B cell (primary cell): Measurements from ENCODE around the gene PRPF19. TPM values are rescaled to one million over a fixed set of nuclear protein-coding genes. Genes with fewer than 3 reads are reported as not detected.
A peak's percentile ranks its signal among the peaks of the same experiment; 100 is the strongest.

ENCODE experiments used
- ATAC-seq: fragments of 200-7000 bp; cut with Tn5 transposase; one replicate; pipeline ENCODE4 v1.10.0; 2021; ENCODE audit warnings: low read depth, mild to moderate bottlenecking, moderate number of reproducible peaks, moderate library complexity
- CTCF ChIA-PET: fragments of 350-600 bp; sonication (Branson Sonifier 250); formaldehyde crosslinking; loops from one replicate; lab custom pipeline; 2021; ENCODE audit warnings: antibody characterized with exemption, inconsistent platforms; lab: Charles Lee
- POLR2A ChIA-PET: fragments of 350-600 bp; sonication (Branson Sonifier 250); formaldehyde crosslinking; loops from one replicate; lab custom pipeline; 2021; ENCODE audit warnings: antibody characterized with exemption; lab: Charles Lee
- DNase-seq: peaks from one replicate; pipeline ENCODE4 v3.0.0; 2013
- H2AFZ ChIP-seq: 2 replicates; pipeline ENCODE4 v1.6.1; 2012; ENCODE audit warnings: mild to moderate bottlenecking, low read depth, low read length; ENCODE audit not compliant: insufficient read depth, poor library complexity, severe bottlenecking
- H3K27ac ChIP-seq, 2 donors: 1 replicate in 1 of 2; 2 replicates in 1 of 2; pipeline ENCODE4 v1.5.1; 2012 to 2013; ENCODE audit warnings: low read length in 2 of 2, mild to moderate bottlenecking in 2 of 2, moderate library complexity in 1 of 2
- H3K27me3 ChIP-seq, 4 experiments: fragments of 200-600 bp in 1 of 4; sonication (generic) in 1 of 4; replicated peaks in 1 of 4; 1 replicate in 2 of 4; 2 replicates in 2 of 4; pipeline versions ENCODE4 v1.6.1 to v1.7.0; 2013 to 2016; ENCODE audit warnings: low read length in 3 of 4, mild to moderate bottlenecking in 2 of 4, mixed read lengths in 1 of 4, moderate library complexity in 1 of 4; ENCODE audit not compliant: insufficient read depth in 4 of 4, control insufficient read depth in 3 of 4; ENCODE audit errors: control extremely low read depth in 1 of 4
- H3K36me3 ChIP-seq, 2 experiments: replicated peaks in 1 of 2; 1 replicate in 1 of 2; 2 replicates in 1 of 2; pipeline versions ENCODE4 v1.6.1 to v1.7.1; 2013; ENCODE audit warnings: low read length in 1 of 2; ENCODE audit not compliant: insufficient read depth in 2 of 2, control insufficient read depth in 1 of 2; ENCODE audit errors: control extremely low read depth in 1 of 2, extremely low read depth in 1 of 2
- H3K4me1 ChIP-seq, 2 donors: fragments of 200-600 bp in 1 of 2; sonication (generic) in 1 of 2; 1 replicate in 1 of 2; 2 replicates in 1 of 2; pipeline versions ENCODE4 v1.5.1 to v1.6.1; 2013 to 2017; ENCODE audit warnings: low read length in 2 of 2; ENCODE audit not compliant: control insufficient read depth in 2 of 2, insufficient read depth in 2 of 2
- H3K4me2 ChIP-seq: replicated peaks from 2 replicates; pipeline ENCODE3; 2012; ENCODE audit warnings: mild to moderate bottlenecking, low read depth, low read length; ENCODE audit not compliant: poor library complexity, severe bottlenecking
- H3K4me3 ChIP-seq, 5 experiments: fragments of 200-600 bp in 1 of 5; sonication (generic) in 1 of 5; 1 replicate in 3 of 5; 2 replicates in 2 of 5; pipeline versions ENCODE4 v1.5.1 to v1.7.0; 2011 to 2016; ENCODE audit warnings: low read length in 4 of 5, mild to moderate bottlenecking in 4 of 5, low read depth in 2 of 5, control low read depth in 1 of 5, moderate library complexity in 1 of 5; ENCODE audit not compliant: insufficient read depth in 1 of 5; ENCODE audit errors: control extremely low read depth in 1 of 5, extremely low read depth in 1 of 5
- H3K79me2 ChIP-seq: fragments of 200-600 bp; sonication (generic); one replicate; pipeline ENCODE4 v1.6.0; 2016; ENCODE audit warnings: low read length; ENCODE audit not compliant: control insufficient read depth, insufficient read depth
- H3K9ac ChIP-seq: fragments of 200-600 bp; sonication (generic); 2 replicates; pipeline ENCODE4 v1.6.1; 2017; ENCODE audit warnings: mild to moderate bottlenecking, low read length, moderate library complexity
- H3K9me3 ChIP-seq, 3 donors: one replicate each; pipeline versions ENCODE4 v1.6.1 to v1.7.1; 2013; ENCODE audit warnings: low read length in 2 of 3; ENCODE audit not compliant: control insufficient read depth in 2 of 3, insufficient read depth in 1 of 3; ENCODE audit errors: control extremely low read depth in 1 of 3
- H4K20me1 ChIP-seq: 2 replicates; pipeline ENCODE4 v1.6.0; 2012; ENCODE audit warnings: mild to moderate bottlenecking, low read length; ENCODE audit not compliant: insufficient read depth, control insufficient read depth, poor library complexity, severe bottlenecking
- H3K27ac Mint-ChIP-seq: one replicate; pipeline ENCODE4 v1.8.0; 2021; ENCODE audit warnings: mixed read lengths
- H3K27me3 Mint-ChIP-seq: one replicate; pipeline ENCODE4 v1.8.0; 2021; ENCODE audit warnings: mixed read lengths
- H3K4me1 Mint-ChIP-seq: one replicate; pipeline ENCODE4 v1.8.0; 2021; ENCODE audit warnings: mixed read lengths
- H3K4me3 Mint-ChIP-seq: one replicate; pipeline ENCODE4 v1.8.0; 2021; ENCODE audit warnings: mixed read lengths
- H3K9me3 Mint-ChIP-seq: one replicate; pipeline ENCODE4 v1.8.0; 2022; ENCODE audit warnings: mixed read lengths; ENCODE audit not compliant: insufficient read depth
- EZH2 ChIP-seq: IDR thresholded peaks from 2 replicates; pipeline ENCODE4 v1.6.1; 2012; ENCODE audit warnings: borderline replicate concordance, low read depth, mild to moderate bottlenecking, moderate library complexity, low read length; ENCODE audit not compliant: insufficient read depth, poor library complexity, severe bottlenecking
- WGBS: methylation state at CpG from one replicate; pipeline ENCODE4 v1.1.5; 2013; ENCODE audit warnings: missing lambda C conversion rate; ENCODE audit not compliant: insufficient coverage; 5-methylcytosine and 5-hydroxymethylcytosine counted together
- intact Hi-C: fragments of 100-400 bp; cut with micrococcal nuclease; formaldehyde crosslinking; loops from one replicate; pipeline ENCODE4 v1.10.0; 2022
- polyA plus RNA-seq: library from polyadenylated mRNA; depleted of rRNA; stranded (reverse); fragments of >200 nt; gene quantifications from 2 replicates; pipeline ENCODE4 v1.2.3, GENCODE V29; 2012
- total RNA-seq, 2 donors: library from RNA; stranded (reverse); fragments of 120-200 nt in 1 of 2; gene quantifications; 1 replicate in 1 of 2; 2 replicates in 1 of 2; pipeline versions ENCODE4 v1.2.3 to v1.2.4, GENCODE V29; 2013 to 2022
- TF ChIP-seq, protein P1 (sequence below): fragments of 200-600 bp; IDR thresholded peaks from one replicate; pipeline ENCODE4 v1.8.0; 2022; ENCODE audit warnings: antibody characterized with exemption, mild to moderate bottlenecking

PRPF19 gene
- total and polyA plus RNA-seq, 2 donors (not counting 1 experiment from before 2014, with no cell fraction given), result 41.8 to 89.9 TPM

DNA sequence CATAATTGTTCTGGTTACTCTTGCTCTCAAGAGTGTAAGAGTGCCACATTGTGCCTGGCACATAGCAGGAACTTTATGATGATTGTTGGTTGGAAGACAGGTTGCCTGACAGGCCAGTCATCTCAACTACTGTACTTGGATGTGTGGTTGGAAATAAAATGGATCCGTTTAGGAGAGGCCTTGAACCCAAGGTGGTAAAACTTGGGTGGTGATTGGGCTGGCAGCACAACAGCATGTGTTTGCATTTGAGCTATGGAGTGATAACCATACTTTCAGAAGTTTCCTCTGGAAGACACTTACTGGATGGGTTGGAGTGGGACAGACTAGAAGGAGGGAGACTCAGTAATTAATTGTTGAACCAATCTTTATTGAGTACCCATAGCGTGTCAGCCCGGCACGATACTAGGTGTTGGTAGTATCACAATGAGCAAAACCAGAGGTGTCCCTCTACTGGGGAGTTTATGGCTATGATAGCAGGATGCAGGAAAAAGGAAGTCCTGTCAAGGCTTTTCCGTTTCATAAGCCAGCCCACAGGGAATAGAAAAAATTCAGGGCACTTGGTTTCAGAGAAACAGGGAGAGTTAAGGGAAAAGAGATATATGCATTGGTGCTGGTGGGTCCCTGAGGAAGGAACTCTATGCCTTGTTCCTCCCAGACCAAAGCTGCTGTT lies 4.5 kb upstream of the PRPF19 start:
- POLR2A ChIA-PET, result no interaction called here
- Histone ChIP-seq H3K36me3 (no peaks in the 10 kb centered on the region), H3K4me2 (peak overlapping the region; percentile 62), H4K20me1 (peaks cover 3% of the 10 kb centered on the region), H3K27ac (peak overlapping the region; percentile 71 to 79), H3K9ac (no peak overlapping the region), H3K4me3 (no peak overlapping the region), H3K27me3 (no peaks in the 10 kb centered on the region), H2AFZ (no peak overlapping the region), H3K4me1 (peaks cover 48 to 70% of the 10 kb centered on the region in 2 donors), H3K9me3 (no peaks in the 10 kb centered on the region), H3K79me2 (peaks cover 28% of the 10 kb centered on the region)
- H3K4me3 Mint-ChIP-seq, result peak overlapping the region; percentile 52
- intact Hi-C loops, result loop anchor here (1.0 to 10.0 kb wide), 5 partner anchors 69 to 1246 kb away; partner anchors contain the start of genes CCDC86, FEN1, MS4A1 and PATL1
- peaks cover 70% of the 10 kb centered on the region for H3K4me1 Mint-ChIP-seq
- CTCF ChIA-PET, result interaction anchor here (11.8 kb wide), 1 partner anchor 8 kb away, joined by 129 read pairs; the partner anchor contains the start of gene PRPF19
- WGBS, result 35% methylated on average over 4 of the region's 5 CpGs
- TF ChIP-seq EZH2, result no peak
- TF ChIP-seq, protein P1, sequence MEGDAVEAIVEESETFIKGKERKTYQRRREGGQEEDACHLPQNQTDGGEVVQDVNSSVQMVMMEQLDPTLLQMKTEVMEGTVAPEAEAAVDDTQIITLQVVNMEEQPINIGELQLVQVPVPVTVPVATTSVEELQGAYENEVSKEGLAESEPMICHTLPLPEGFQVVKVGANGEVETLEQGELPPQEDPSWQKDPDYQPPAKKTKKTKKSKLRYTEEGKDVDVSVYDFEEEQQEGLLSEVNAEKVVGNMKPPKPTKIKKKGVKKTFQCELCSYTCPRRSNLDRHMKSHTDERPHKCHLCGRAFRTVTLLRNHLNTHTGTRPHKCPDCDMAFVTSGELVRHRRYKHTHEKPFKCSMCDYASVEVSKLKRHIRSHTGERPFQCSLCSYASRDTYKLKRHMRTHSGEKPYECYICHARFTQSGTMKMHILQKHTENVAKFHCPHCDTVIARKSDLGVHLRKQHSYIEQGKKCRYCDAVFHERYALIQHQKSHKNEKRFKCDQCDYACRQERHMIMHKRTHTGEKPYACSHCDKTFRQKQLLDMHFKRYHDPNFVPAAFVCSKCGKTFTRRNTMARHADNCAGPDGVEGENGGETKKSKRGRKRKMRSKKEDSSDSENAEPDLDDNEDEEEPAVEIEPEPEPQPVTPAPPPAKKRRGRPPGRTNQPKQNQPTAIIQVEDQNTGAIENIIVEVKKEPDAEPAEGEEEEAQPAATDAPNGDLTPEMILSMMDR, result no peak
- H3K27ac Mint-ChIP-seq, result peak overlapping the region; percentile 86
- no peaks in the 10 kb centered on the region for H3K9me3 Mint-ChIP-seq
- no peak for ATAC-seq
- DNase-seq, result no peak
- H3K27me3 Mint-ChIP-seq, result no peaks in the 10 kb centered on the region

GRCh38 chr11:60910281-60910687 lies 3.9 kb upstream of the PRPF19 start:
- Histone ChIP-seq H4K20me1 (peaks cover 9% of the 10 kb centered on the region), H3K9ac (peak overlapping the region; percentile 2), H3K27ac (peak overlapping the region; percentile 71 to 79), H3K4me3 (peak overlapping the region in 1 of 5 experiments; percentile 34), H3K79me2 (peaks cover 30% of the 10 kb centered on the region), H3K4me1 (peaks cover 51 to 71% of the 10 kb centered on the region in 2 donors), H3K27me3 (no peaks in the 10 kb centered on the region), H3K4me2 (peak overlapping the region; percentile 62), H3K9me3 (no peaks in the 10 kb centered on the region), H2AFZ (no peak overlapping the region), H3K36me3 (no peaks in the 10 kb centered on the region)
- TF ChIP-seq, protein P1, result no peak
- TF ChIP-seq EZH2, result no peak
- Mint-ChIP-seq H3K27me3 (no peaks in the 10 kb centered on the region), H3K4me3 (peak overlapping the region; percentile 52), H3K27ac (peak overlapping the region; percentile 86), H3K4me1 (peaks cover 70% of the 10 kb centered on the region), H3K9me3 (no peaks in the 10 kb centered on the region)
- intact Hi-C loops, result loop anchor here (1.0 to 10.0 kb wide), 5 partner anchors 68 to 1245 kb away; partner anchors contain the start of genes CCDC86, FEN1, MS4A1 and PATL1
- ATAC-seq (peak; percentile 31), DNase-seq (peak; percentile 86)
- CTCF ChIA-PET, result no interaction called here
- POLR2A ChIA-PET, result no interaction called here
- WGBS, result 6% methylated on average over 3 of the region's 3 CpGs
